HL-60/S4 (cell line): ENCODE measurements around the gene COQ8A.
"Not testable (repeated sequence)": the region's sequence is repeated elsewhere in the genome, so short reads cannot be mapped to it uniquely, and the experiment has no call there.

Experiments
- in situ Hi-C: fragments of 300-500 bp; cut with MboI; formaldehyde crosslinking; loops from 2 replicates; pipeline ENCODE4 v1.14.3; 2022; ENCODE audit warnings: low sequenced_read_pairs

The COQ8A gene

DNA sequence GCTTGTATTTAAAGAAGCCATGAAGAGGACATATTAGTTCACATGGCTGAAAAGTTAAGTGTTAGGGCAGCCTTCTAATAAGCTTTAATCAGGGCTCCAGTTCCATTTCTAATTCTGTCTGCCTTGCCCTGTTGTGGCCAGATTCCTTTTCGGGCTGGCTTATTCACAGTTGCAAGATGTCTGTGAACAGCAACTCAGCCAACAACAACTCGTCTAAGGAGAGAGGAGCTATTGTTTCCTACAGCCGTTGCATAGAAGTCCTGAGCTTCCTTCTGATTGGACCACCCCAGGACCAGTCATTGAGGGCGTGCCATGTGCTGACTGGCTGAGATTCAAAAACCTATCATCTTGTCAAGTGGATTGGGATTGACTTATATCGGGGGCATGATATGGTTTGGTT, 18.6 kb upstream of the COQ8A start:
- in situ Hi-C loops, result no loop called here

- in situ Hi-C loops, result not testable (repeated sequence)
Observed at GRCh38 chr1:226929260-226930111, 10.6 kb upstream of the COQ8A start.

GRCh38 chr1:226934483-226935237, 5.4 kb upstream of the COQ8A start:
- in situ Hi-C loops, result no loop called here

- in situ Hi-C loops, result no loop called here
Observed at GRCh38 chr1:226937940-226938725, 2.0 kb upstream of the COQ8A start.

- in situ Hi-C loops, result no loop called here
Observed at GRCh38 chr1:226938903-226939437, 1.1 kb upstream of the COQ8A start.

DNA sequence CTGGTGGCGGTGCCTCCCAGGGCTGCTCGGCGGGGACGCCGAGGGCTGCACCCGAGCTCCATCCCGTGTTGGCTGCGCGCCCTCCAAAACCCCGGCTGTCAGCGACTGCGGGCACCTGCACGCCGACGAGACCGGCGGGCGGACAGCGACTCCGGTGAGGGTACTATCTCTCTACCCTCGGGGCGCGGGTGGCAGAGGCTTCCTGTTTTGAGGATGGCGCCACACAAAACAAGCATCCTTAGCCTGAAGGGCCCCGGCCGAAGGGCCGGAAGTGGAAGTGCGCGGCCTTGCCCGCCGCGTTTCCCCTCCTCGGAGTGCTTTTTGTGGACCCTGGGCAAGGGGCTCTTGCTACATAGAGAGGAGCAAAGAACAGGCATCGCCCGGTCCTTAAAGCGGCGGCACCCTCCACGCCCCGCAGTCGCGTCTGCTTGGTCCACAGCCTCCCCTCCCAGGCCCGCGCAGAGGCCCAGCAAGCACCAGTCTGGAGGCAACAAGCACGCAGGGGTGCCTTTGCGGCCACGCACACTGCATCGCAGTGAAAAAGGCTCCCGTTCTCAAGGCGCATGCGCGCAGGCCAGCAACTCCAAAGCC, 561 bp upstream of the COQ8A start:
- in situ Hi-C loops, result no loop called here

DNA sequence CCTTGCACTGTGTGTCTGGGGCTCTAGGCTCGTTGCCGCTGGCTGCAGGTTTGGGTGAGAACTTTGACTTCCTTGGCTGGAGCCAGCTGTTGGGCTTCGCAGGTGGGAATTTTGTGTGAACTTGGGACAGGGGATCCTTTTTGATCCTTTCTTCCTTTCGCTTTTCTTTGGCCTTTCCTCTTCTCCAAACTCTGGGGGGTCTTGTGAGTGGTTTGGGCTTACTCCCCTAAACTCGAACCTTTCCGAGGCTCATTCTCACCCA, 643 bp downstream of the COQ8A start:
- in situ Hi-C loops, result no loop called here

DNA sequence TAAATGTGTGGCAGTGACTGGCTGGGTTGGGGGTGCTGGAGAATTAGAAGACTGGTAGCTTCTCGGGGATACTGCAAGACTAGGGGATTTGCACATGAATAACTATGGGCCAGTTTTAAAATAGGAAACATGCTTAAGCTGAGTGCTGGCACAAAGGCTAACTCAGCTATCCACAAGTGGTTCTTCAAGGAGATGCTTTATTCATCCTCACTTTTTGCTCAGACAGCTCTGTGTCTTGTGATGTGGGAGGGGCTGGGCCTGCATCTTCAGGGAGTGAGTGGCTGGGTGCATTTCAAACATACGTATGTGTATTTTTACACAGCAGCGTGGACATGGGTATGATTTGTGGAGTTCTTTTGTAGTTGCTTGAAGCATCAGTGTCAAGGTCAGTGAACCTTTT, 2.3 kb downstream of the COQ8A start:
- in situ Hi-C loops, result no loop called here

GRCh38 chr1:226943156-226943555, 3.1 kb downstream of the COQ8A start:
- in situ Hi-C loops, result no loop called here

DNA sequence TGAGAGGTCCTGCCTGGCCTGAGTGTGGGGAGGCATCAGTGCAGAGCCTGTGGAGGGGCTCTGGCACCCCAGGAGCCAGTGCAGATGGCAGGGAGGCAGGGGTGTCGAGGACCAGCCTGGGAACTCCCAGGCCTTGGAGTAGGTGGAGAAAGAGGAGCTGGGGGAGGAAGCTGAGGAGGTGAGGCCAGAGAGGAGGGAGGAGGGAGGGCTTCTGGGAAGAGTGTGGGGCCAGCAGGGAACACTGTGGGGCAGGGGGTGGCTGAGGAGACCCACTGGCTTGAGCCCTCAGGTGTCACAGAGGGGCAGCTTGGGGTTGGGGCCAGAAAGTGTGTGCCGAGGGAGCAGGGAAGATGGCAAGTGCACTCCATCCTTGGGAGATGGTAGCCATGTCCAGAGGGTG, 3.8 kb downstream of the COQ8A start:
- in situ Hi-C loops, result no loop called here

DNA sequence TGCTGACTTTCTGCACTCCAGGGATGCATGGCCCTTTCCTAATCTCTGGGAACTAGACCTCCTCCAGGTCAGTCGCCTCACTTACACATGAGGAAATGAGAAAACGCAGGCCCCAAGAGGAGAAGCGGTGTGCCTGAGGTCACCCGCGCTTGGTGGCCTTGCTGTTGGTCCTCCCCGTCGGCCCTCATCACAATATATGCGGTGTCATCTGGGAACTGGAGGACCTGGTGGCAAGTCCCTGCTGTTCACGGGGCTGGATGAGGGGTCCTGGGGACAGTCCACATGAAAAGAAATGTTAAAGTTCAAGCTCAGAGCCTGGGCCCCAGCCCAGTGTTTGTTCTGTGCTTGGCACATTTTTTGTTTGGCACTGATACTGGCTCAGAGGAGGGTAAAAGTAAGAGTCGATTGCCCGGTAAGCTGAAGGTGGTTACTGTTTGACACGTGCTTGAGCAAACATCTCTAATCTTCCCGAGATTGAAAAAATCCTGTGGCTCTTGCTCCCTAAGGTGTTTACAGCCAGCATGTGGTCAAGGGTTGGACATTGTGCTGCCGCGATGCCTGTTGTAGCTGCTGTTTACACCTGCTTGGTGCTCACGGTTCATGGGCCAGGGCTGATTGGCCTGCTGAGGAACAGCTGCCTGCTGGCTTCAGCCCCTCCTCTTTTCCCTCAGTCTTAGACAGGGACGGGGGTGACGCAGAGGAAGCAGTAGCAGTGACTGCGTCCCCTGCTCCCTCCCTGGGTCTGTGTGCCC, 5.2 kb downstream of the COQ8A start:
- in situ Hi-C loops, result no loop called here

GRCh38 chr1:226945858-226946245, 5.8 kb downstream of the COQ8A start:
- in situ Hi-C loops, result no loop called here

DNA sequence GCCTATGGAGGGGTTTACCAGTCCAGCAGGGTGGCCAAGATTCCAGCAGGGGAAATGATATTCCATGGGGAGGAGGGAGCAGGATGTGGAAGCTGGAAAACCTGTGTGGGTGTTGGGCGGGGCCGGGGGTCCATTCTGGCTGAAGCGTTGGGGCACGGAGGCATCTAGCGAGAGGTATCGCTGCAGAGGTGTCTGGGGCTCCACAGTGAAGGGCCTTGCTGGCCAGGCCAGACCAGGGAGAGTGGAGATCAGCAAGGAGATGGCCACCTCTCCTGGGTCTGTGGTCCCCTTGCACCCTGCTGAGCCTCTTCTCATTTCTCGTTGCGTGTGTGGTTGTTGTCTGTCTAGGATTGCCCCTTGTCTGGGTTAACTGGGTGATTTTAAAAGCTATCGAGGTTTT, 6.2 kb downstream of the COQ8A start:
- in situ Hi-C loops, result no loop called here

GRCh38 chr1:226946841-226947240, 6.7 kb downstream of the COQ8A start:
- in situ Hi-C loops, result no loop called here

DNA sequence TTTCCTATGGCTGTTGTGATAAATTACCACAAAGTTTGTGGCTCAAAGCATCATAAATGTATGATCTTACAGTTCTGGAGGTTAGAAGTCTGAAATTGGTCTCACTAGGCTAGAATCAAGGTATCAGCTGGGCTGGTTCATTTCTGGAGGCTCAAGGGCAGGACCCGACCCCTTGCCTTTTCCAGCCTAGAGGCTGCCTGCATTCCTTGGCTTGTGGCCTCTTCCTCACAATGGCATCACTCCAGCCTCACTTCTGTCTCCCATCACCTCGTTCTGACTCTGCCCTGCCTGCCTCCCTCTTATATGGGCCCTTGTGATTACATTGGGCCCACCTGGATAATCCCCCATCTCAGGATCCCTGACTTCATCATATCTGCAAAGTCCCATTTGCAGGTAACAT, 8.0 kb downstream of the COQ8A start:
- in situ Hi-C loops, result no loop called here

DNA sequence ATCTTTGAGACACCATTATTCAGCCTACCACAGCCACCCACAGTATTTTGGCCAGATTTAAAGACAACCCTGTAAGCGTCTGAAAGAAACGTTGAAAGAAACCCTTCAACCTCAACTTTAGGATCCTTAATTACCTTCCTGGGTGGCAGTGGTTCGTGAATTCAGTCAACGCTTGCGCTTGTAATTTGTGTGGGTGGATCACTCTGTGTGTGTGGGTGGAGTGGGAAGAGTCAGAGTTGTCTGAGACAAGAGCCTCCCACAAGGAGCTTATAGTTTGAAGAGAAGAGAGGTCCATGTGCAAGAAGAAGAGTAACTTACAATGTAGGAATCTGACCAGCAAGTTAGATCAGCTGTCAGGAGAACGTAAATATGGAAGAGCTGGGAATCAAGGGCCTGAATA, 8.4 kb downstream of the COQ8A start:
- in situ Hi-C loops, result no loop called here

GRCh38 chr1:226948996-226949395, 8.9 kb downstream of the COQ8A start:
- in situ Hi-C loops, result no loop called here

- in situ Hi-C loops, result no loop called here
Observed at GRCh38 chr1:226949401-226949800, 9.3 kb downstream of the COQ8A start.

DNA sequence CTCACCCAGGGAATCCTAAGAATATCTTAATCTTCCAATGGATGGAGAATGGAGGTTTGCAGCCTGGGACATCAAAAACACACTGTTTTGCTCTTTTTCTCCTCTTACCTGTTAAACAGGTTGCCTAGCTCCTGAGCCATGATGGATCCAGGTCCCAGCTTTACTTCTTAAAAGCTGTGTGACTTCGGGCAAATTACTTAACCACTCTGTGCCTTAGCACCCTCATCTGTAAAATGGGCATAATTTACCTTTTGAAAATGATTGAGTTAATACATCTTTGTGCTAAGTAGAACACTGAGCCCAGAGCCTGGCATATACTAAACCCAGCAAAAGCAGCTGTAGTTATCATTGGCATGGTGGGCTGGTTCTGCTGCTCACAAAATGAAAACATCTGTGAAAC, 10.2 kb downstream of the COQ8A start:
- in situ Hi-C loops, result no loop called here

DNA sequence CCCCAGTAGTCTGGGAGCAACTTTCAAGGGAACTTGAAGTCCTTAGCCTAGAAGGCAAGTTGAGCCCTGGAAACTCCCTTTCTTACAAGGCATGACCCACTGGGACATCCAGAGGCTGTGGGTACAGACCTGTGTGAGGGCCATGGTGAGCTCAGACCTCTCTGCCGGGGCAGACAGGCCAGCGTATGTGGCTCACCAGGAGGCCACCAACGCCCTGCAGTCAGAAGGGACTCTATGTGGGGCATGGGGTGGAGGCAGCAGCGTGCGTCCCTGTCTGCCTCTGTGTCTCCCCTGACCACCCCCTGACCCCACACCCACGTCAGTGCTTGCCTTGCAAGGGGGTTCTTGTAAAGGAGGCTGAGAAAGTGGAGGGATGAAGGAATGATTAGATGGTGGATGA, 10.8 kb downstream of the COQ8A start:
- in situ Hi-C loops, result no loop called here
